Measurements from ENCODE around the gene NXPH1.

GRCh38 chr7:8500286-8500685 lies 66.9 kb downstream of the NXPH1 start:
- TF ChIP-seq CTCF (IDR thresholded peaks at IDR 0.05) (no peak), POLR2A (IDR thresholded peaks at IDR 0.05) (no peak)
